Hematopoietic multipotent progenitor cell treated with erythropoietin and hydrocortisone succinate and interleukin-3 and kit ligand, for 15 days (in vitro differentiated cells): ENCODE measurements around the gene PXDN.

ENCODE experiments used
- DNase-seq: peaks from one replicate; pipeline ENCODE4 v3.0.0-alpha.2; 2015; ENCODE audit warnings: low spot score

Gene PXDN

GRCh38 chr2:1754046-1754445, 9.7 kb upstream of the PXDN start:
- no peak for DNase-seq

- DNase-seq, result no peak
Observed at GRCh38 chr2:1752751-1753150, 8.4 kb upstream of the PXDN start.

GRCh38 chr2:1751767-1752725, 7.7 kb upstream of the PXDN start:
- DNase-seq, result no peak

- DNase-seq, result no peak
Observed at GRCh38 chr2:1750933-1751766, 6.8 kb upstream of the PXDN start.

GRCh38 chr2:1750270-1750932, 6.1 kb upstream of the PXDN start:
- DNase-seq, result no peak

GRCh38 chr2:1749489-1750119, 5.3 kb upstream of the PXDN start:
- DNase-seq, result no peak

GRCh38 chr2:1748741-1749488, 4.6 kb upstream of the PXDN start:
- DNase-seq, result no peak

- DNase-seq, result no peak
Observed at GRCh38 chr2:1748176-1748740, 3.9 kb upstream of the PXDN start.

- no peak for DNase-seq
Observed at GRCh38 chr2:1747065-1747941, 3.0 kb upstream of the PXDN start.

- no peak for DNase-seq
Observed at GRCh38 chr2:1746174-1747064, 2.1 kb upstream of the PXDN start.

- DNase-seq, result no peak
Observed at GRCh38 chr2:1745171-1746023, 1.1 kb upstream of the PXDN start.

GRCh38 chr2:1744151-1744445, 217 bp downstream of the PXDN start:
- no peak for DNase-seq

- DNase-seq, result no peak
Observed at GRCh38 chr2:1743396-1744150, 742 bp downstream of the PXDN start.

- DNase-seq, result no peak
Observed at GRCh38 chr2:1742681-1743395, 1.5 kb downstream of the PXDN start.

GRCh38 chr2:1742301-1742680, 2.0 kb downstream of the PXDN start:
- DNase-seq, result no peak

GRCh38 chr2:1741851-1742250, 2.5 kb downstream of the PXDN start:
- DNase-seq, result no peak
